GM18526 (cell line): ENCODE results near the gene HDAC6.

Experiments used
- POLR2A ChIP-seq: IDR thresholded peaks from 3 replicates; pipeline ENCODE4 v1.6.1; 2011; ENCODE audit not compliant: insufficient read length; ENCODE audit errors: extremely low read depth

The HDAC6 gene

GRCh38 chrX:48786825-48787504, 14.9 kb upstream of the HDAC6 start:
- TF ChIP-seq POLR2A, result no peak

GRCh38 chrX:48787505-48788443, 14.1 kb upstream of the HDAC6 start:
- TF ChIP-seq POLR2A, result no peak

GRCh38 chrX:48789366-48790220, 12.3 kb upstream of the HDAC6 start:
- TF ChIP-seq POLR2A, result no peak

DNA sequence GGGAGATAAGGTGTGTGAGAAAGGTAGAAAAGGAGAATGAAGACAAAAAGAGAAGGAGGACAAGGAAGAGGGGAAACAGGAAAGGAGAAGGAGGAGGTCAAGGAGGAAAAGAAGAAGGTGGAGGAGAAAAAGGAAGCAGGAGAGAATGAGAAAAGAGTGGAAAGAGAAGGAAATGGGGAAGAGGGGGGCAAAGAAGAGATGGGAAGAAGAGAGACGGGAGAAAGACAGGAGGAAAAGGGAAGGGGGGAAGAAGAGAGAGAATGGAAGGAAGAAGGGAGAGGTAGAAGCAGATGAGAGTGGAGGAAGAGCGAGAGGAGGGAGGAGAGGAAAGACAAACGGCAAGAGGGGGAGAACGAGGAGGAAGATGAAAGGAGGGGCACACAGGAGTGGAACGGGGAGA, 11.4 kb upstream of the HDAC6 start:
- no peak for TF ChIP-seq POLR2A

- TF ChIP-seq POLR2A, result no peak
Observed at GRCh38 chrX:48791063-48791820, 10.6 kb upstream of the HDAC6 start.

GRCh38 chrX:48792219-48792618, 9.6 kb upstream of the HDAC6 start:
- no peak for TF ChIP-seq POLR2A

GRCh38 chrX:48793935-48794334, 7.9 kb upstream of the HDAC6 start:
- TF ChIP-seq POLR2A, result no peak

DNA sequence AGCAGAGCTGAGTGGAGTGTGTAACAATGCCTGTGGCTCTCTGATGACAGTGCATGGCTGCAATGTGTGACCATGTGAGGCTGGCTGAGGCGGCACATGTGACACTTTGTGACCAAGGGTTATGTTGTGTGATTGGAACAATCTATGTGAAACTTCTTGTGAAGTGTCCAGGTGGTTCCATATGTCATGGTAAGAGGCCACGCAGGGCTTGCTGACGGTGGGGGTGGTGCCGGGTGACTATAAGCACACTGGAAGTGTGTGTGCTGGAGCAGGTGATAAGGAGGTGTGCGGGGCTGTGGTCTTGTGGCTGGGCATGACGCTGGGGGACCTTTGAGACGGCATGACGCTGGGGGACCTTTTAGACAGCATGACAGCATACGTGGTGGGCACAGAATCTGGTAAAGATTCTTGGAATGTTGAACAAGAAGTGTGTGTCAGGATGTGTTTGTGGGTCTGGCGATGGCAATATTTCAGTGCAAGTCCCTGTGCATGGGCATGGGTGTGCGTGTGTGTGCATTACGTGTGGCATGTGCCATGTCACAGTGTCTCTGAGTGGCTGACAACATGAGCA, 7.4 kb upstream of the HDAC6 start:
- no peak for TF ChIP-seq POLR2A

DNA sequence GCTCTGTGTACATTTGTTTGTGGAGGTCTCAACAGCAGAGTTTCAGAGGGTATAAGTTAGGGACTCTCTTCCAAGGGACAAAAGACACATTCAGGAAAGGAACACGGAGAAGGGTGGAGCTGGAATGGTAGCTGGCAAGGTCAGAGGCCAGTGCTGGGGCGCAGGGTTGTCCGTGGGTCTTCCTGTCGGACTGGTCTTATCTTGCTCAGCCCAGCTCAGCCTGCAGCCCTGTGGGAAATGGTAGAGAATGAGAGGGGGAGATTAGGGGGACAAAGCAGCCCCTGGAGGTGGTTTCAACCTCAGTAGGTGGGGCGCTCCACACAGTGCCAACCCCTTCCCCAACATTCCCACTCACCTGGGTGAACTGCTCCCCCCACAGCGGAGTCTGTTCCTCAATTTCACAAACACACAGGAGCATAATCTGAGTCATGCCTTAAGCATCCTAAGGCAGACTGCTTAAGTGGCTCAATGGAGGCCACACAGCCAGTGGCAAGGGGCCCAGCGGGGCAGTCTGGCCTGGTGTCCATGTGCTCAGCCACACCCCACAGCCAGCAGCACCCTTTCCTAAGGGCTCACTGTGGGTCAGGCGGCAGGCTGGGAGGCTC, 6.9 kb upstream of the HDAC6 start:
- no peak for TF ChIP-seq POLR2A

- TF ChIP-seq POLR2A, result no peak
Observed at GRCh38 chrX:48798318-48798717, 3.5 kb upstream of the HDAC6 start.

DNA sequence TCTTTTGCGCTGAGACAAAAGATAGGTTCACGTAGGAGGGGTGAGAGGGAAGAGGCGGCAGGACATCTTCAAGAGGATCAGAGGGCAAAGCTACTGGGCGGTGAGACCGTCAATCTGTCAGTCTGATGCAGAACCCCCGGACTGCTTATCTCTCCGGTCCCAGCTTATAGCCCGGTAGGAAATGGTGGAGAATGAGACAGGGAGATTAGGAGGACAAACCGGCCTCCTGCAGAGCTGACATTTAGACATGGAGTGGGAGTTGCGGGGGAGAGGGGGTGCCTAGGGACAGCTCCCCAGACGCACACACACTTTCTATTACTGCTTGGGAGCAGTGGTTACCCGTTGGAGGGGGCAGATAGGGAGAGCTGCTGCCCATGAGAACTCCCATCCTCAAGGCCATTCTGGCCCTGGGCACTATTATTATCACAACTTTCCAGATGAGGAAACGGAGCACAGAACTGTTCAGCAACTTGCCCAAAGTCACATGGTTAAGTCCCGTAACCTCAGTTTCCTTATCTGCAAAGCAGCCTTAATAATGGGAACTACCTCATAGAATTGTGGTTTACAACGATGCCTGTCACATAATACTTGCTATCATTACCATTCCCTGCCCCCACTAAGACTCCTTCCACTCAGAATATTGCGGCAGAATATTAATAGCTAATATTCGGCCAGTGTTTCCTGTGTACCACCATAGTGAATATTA, 1.1 kb upstream of the HDAC6 start:
- no peak for TF ChIP-seq POLR2A

GRCh38 chrX:48802089-48802904, 430 bp downstream of the HDAC6 start:
- TF ChIP-seq POLR2A, result peak; percentile 62

DNA sequence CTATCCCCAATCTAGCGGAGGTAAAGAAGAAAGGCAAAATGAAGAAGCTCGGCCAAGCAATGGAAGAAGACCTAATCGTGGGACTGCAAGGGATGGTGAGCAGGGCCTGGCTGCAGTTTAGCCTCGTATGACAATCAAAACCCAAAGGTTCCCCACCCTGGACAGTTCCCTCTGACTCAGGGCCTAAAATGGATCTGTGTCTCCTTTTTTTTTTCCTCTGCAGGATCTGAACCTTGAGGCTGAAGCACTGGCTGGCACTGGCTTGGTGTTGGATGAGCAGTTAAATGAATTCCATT, 986 bp downstream of the HDAC6 start:
- no peak for TF ChIP-seq POLR2A
